ENCODE measurements around the gene CEP164.

CEP164 gene

GRCh38 chr11:117287668-117288067 is 40.0 kb upstream of the CEP164 start:
- Histone ChIP-seq H3K4me2 (no peak overlapping the region), H3K4me3 (IDR thresholded peaks at IDR 0.05; ENCODE audit: insufficient read depth, low read depth, low read length) (no peak overlapping the region), H4K20me1 (ENCODE audit: insufficient read depth) (no peaks in the 10 kb centered on the region), H2AFZ (ENCODE audit: low read depth) (no peak overlapping the region), H3K9ac (no peak overlapping the region), H3K27me3 (ENCODE audit: insufficient read depth, low read depth) (no peaks in the 10 kb centered on the region), H3K79me2 (ENCODE audit: insufficient read depth, low read depth) (no peaks in the 10 kb centered on the region), H3K36me3 (ENCODE audit: insufficient read depth) (no peaks in the 10 kb centered on the region), H3K4me1 (ENCODE audit: low read depth, poor library complexity, severe bottlenecking) (peaks cover 4% of the 10 kb centered on the region), H3K27ac (no peak overlapping the region)
- TF ChIP-seq, protein P1, sequence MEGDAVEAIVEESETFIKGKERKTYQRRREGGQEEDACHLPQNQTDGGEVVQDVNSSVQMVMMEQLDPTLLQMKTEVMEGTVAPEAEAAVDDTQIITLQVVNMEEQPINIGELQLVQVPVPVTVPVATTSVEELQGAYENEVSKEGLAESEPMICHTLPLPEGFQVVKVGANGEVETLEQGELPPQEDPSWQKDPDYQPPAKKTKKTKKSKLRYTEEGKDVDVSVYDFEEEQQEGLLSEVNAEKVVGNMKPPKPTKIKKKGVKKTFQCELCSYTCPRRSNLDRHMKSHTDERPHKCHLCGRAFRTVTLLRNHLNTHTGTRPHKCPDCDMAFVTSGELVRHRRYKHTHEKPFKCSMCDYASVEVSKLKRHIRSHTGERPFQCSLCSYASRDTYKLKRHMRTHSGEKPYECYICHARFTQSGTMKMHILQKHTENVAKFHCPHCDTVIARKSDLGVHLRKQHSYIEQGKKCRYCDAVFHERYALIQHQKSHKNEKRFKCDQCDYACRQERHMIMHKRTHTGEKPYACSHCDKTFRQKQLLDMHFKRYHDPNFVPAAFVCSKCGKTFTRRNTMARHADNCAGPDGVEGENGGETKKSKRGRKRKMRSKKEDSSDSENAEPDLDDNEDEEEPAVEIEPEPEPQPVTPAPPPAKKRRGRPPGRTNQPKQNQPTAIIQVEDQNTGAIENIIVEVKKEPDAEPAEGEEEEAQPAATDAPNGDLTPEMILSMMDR (conservative IDR thresholded peaks at IDR 0.05; ENCODE audit: low read depth, low read length) = no peak

DNA sequence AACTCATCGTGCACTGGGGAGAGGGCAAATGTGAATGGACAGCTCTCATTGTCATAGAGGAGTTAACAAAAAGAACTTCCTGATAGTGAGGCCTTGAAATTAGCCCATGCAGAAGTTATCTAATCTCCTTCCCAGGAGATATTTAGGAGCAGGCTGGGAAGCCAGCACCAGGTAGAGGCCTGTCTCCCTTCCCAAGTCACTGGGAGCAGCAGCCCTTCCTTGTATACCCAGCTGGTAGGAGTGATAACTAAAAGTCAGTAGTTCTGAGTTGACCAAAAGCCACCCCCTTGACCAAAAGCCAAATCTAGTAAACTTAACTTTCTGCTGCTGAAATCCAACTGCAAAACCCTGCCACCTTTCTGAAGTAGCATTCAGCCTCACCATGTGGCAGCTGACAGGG is 37.9 kb upstream of the CEP164 start:
- Histone ChIP-seq H4K20me1 (ENCODE audit: insufficient read depth) (no peaks in the 10 kb centered on the region), H3K4me1 (ENCODE audit: low read depth, poor library complexity, severe bottlenecking) (peaks cover 4% of the 10 kb centered on the region), H3K36me3 (ENCODE audit: insufficient read depth) (no peaks in the 10 kb centered on the region), H3K9ac (no peak overlapping the region), H3K4me2 (no peak overlapping the region), H2AFZ (ENCODE audit: low read depth) (no peak overlapping the region), H3K4me3 (IDR thresholded peaks at IDR 0.05; ENCODE audit: insufficient read depth, low read depth, low read length) (no peak overlapping the region), H3K79me2 (ENCODE audit: insufficient read depth, low read depth) (no peaks in the 10 kb centered on the region), H3K27me3 (ENCODE audit: insufficient read depth, low read depth) (no peaks in the 10 kb centered on the region), H3K27ac (no peak overlapping the region)
- TF ChIP-seq, protein P1 (conservative IDR thresholded peaks at IDR 0.05; ENCODE audit: low read depth, low read length) = no peak

DNA sequence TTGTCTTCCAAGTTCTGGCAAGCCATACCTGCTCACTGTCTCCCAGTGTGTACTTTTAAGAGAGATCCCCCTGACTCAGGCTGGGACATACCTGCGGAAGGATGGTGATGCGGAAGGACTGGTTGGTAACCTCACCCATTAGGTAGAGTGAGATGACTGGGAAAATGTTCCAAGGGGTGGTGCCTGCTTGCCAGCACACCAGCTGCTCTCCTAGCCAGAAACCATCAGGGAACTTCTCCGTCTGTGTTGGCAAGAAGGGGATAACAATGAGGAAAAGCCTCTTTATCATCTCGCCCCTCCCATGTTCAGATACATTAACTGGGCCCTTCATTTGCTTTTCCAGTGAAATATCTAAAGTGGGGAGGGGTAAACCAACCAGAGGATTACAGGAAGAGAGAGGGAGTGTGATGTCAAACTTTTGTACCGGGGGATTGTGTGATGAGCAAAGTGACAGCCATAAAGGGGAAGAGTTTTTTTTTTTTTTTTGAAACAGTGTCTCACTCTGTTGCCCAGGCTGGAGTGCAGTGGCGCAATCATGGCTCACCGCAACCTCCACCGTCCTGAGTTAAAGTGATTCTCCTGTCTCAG is 36.8 kb upstream of the CEP164 start, which contains the start of gene BACE1-AS:
Gene BACE1-AS, plus strand, starts transcription at position 538 of the 588 bp plus-strand sequence.
- TF ChIP-seq, protein P1 (conservative IDR thresholded peaks at IDR 0.05; ENCODE audit: low read depth, low read length) = no peak
- Histone ChIP-seq H3K27me3 (ENCODE audit: insufficient read depth, low read depth) (no peaks in the 10 kb centered on the region), H4K20me1 (ENCODE audit: insufficient read depth) (no peaks in the 10 kb centered on the region), H3K4me2 (no peak within 1 kb of the TSS), H3K9ac (no peak within 1 kb of the TSS), H3K36me3 (ENCODE audit: insufficient read depth) (no peaks in the 10 kb centered on the region), H3K4me1 (ENCODE audit: low read depth, poor library complexity, severe bottlenecking) (peaks cover 4% of the 10 kb centered on the region), H3K27ac (no peak within 1 kb of the TSS), H3K79me2 (ENCODE audit: insufficient read depth, low read depth) (no peaks in the 10 kb centered on the region), H3K4me3 (IDR thresholded peaks at IDR 0.05; ENCODE audit: insufficient read depth, low read depth, low read length) (no peak within 1 kb of the TSS), H2AFZ (ENCODE audit: low read depth) (no peak within 1 kb of the TSS)

DNA sequence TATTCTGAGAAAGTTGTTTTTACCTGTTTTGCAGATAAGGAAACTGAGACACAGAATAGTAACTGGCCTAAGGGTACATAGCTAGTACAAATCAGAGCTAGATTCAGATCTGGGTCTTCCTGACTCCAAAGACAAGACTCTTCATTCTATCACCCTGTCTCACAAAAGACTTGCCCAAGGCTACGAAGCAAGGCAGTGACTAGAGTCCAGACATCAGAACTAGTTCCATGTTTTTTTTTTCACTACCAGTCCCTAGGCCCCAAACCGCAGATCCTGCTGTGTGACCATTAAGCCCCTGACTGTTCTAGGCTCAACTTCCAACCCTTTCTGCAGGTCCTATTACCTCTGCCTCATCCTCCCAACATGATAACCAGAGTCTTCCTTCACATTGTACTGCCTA is 35.0 kb upstream of the CEP164 start:
- Histone ChIP-seq H3K27me3 (ENCODE audit: insufficient read depth, low read depth) (no peaks in the 10 kb centered on the region), H3K9ac (no peak overlapping the region), H3K4me2 (no peak overlapping the region), H2AFZ (ENCODE audit: low read depth) (no peak overlapping the region), H3K79me2 (ENCODE audit: insufficient read depth, low read depth) (no peaks in the 10 kb centered on the region), H3K4me3 (IDR thresholded peaks at IDR 0.05; ENCODE audit: insufficient read depth, low read depth, low read length) (no peak overlapping the region), H4K20me1 (ENCODE audit: insufficient read depth) (no peaks in the 10 kb centered on the region), H3K36me3 (ENCODE audit: insufficient read depth) (no peaks in the 10 kb centered on the region), H3K4me1 (ENCODE audit: low read depth, poor library complexity, severe bottlenecking) (peaks cover 4% of the 10 kb centered on the region), H3K27ac (no peak overlapping the region)
- TF ChIP-seq, protein P1 (conservative IDR thresholded peaks at IDR 0.05; ENCODE audit: low read depth, low read length) = no peak

Data from KMS-11 (cell line).